ENCODE results near the gene FGL2. TPM values are rescaled to one million over a fixed set of nuclear protein-coding genes. Genes with fewer than 3 reads are reported as not detected.

The FGL2 gene
- total RNA-seq, 6 experiments from 2014 or later = 3.4 to 19.3 (median 7.5) TPM

DNA sequence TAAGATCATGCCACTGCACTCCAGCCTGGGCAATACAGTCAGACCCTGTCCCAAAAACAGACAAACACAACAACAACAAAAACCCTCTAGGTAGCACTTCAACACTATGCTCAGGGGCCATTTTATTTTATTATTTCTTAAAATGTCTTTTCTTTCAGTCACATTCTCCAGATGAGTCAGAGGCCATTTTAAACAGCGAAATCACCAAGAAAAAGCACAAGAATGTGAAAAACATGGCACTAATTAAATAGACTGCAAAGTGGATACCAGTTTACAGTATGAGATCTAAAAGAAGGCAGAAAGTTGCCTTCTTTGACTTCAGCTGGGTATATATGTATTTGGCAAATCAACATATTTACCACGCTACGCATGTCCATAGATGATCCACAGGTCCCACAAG, 6.1 kb upstream of the FGL2 start:
- DNase-seq = no peak
- TF ChIP-seq POLR2A (IDR thresholded peaks at IDR 0.05) = no peak
- no peak for ATAC-seq
- H3K36me3 ChIP-seq = no peaks in the 10 kb centered on the region
- WGBS (ENCODE audit: insufficient coverage, low coverage, low lambda C conversion rate, missing lambda C conversion rate) = 88% methylated on average over 3 of the region's 3 CpGs
- H3K9me3 ChIP-seq = no peaks in the 10 kb centered on the region
- peaks cover 0 to 8% (median 4%) of the 10 kb centered on the region in 4 donors for H3K4me1 ChIP-seq
- no peak overlapping the region for H3K4me3 ChIP-seq
- H3K27ac ChIP-seq = no peak overlapping the region
- intact Hi-C loops (cut with DNase I) = no loop called here
- H3K27me3 ChIP-seq = no peaks in the 10 kb centered on the region

DNA sequence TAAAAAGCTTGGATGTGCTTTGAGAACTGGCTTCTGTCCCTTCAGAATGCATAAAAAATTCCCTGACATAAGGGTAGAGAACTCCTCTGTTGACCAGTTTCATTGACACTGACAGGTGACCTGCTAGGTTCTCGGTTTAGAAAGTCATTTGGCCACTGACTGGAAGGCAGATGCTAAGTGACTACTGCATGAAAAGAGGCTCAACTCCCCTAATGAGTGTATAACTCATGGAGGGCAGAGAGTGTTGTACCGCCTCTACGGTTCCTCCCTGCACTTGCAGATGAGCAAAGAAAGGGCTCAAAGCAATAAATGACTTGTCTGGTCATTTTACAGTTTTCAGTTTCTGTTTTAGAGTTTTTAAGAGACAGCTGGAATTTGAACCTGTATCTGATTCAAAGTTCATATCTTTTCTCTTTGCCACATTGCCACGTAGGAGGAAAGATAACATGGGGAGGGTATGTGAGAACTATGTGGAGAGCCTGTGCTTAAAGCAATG, 2.9 kb upstream of the FGL2 start:
- ATAC-seq (peak; percentile 64 to 81 (median 74)), DNase-seq (no peak)
- intact Hi-C loops (cut with DNase I) = no loop called here
- TF ChIP-seq, protein P1, sequence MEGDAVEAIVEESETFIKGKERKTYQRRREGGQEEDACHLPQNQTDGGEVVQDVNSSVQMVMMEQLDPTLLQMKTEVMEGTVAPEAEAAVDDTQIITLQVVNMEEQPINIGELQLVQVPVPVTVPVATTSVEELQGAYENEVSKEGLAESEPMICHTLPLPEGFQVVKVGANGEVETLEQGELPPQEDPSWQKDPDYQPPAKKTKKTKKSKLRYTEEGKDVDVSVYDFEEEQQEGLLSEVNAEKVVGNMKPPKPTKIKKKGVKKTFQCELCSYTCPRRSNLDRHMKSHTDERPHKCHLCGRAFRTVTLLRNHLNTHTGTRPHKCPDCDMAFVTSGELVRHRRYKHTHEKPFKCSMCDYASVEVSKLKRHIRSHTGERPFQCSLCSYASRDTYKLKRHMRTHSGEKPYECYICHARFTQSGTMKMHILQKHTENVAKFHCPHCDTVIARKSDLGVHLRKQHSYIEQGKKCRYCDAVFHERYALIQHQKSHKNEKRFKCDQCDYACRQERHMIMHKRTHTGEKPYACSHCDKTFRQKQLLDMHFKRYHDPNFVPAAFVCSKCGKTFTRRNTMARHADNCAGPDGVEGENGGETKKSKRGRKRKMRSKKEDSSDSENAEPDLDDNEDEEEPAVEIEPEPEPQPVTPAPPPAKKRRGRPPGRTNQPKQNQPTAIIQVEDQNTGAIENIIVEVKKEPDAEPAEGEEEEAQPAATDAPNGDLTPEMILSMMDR (IDR thresholded peaks at IDR 0.05) = no peak
- TF ChIP-seq POLR2A (IDR thresholded peaks at IDR 0.05) = no peak
- H3K9me3 ChIP-seq = no peaks in the 10 kb centered on the region
- H3K27ac ChIP-seq = peak overlapping the region in 1 of 3 donors; percentile 65
- 21% methylated on average over 4 of the region's 4 CpGs for WGBS (ENCODE audit: insufficient coverage, low coverage, low lambda C conversion rate, missing lambda C conversion rate)
- H3K27me3 ChIP-seq = no peaks in the 10 kb centered on the region
- peak overlapping the region in 2 of 3 donors; percentile 4 to 24 for H3K4me3 ChIP-seq
- peaks cover 0 to 12% (median 4%) of the 10 kb centered on the region in 4 donors for H3K4me1 ChIP-seq
- H3K36me3 ChIP-seq = no peaks in the 10 kb centered on the region

DNA sequence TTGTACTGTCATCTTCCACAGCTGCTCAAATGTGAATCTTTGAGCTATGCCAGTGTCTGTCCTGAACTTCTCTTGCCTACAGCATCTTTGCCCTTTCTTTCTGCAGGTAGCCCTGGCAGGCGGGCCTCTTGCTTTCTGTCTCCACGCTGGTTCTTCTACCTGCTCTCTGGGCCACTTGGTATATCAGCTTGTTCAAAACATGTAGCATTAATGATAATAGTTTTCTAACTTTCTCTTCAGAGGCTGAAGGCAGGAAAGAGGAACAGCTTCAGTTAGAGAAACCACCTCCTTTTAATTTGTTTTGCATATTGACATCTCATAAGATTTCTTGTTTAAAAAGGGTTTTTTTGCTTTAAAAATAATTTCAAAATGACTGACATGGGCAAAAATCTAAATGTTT, 923 bp upstream of the FGL2 start:
- Histone ChIP-seq H3K27ac (no peak overlapping the region), H3K27me3 (no peaks in the 10 kb centered on the region), H3K36me3 (no peaks in the 10 kb centered on the region), H3K4me3 (no peak overlapping the region), H3K9me3 (no peaks in the 10 kb centered on the region), H3K4me1 (peaks cover 0 to 12% (median 4%) of the 10 kb centered on the region in 4 donors)
- DNase-seq (no peak), ATAC-seq (no peak)
- WGBS (ENCODE audit: insufficient coverage, low coverage, low lambda C conversion rate, missing lambda C conversion rate) = 88% methylated on average over 1 of the region's 2 CpGs
- intact Hi-C loops (cut with DNase I) = no loop called here
- no peak for TF ChIP-seq POLR2A (IDR thresholded peaks at IDR 0.05)
- TF ChIP-seq, protein P1 (IDR thresholded peaks at IDR 0.05) = no peak

DNA sequence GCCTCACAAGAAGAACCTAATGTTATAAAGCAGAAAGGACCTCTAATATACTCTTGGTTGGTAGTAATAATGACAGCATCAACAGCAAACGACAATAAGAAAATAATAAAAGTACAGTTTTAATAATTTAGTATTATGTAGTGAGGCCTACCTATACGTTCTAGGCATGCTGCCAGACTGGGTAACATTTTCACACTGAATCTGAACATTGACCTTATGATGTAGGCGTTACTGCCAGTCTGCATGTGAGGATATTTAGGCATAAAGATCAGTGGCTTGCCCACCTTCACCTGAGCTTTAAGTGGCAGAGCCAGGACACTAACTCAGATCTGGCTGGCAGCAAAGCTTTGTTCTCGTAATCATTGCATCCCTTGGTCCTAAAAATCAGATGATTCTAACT, 2.5 kb downstream of the FGL2 start:
- ATAC-seq (no peak), DNase-seq (no peak)
- WGBS (ENCODE audit: insufficient coverage, low coverage, low lambda C conversion rate, missing lambda C conversion rate) = 80% methylated on average over 4 of the region's 4 CpGs
- TF ChIP-seq, protein P1 (IDR thresholded peaks at IDR 0.05) = no peak
- no peak for TF ChIP-seq POLR2A (IDR thresholded peaks at IDR 0.05)
- no peaks in the 10 kb centered on the region for H3K9me3 ChIP-seq
- intact Hi-C loops (cut with DNase I) = no loop called here
- H3K36me3 ChIP-seq = no peaks in the 10 kb centered on the region
- H3K4me1 ChIP-seq = peaks cover 0 to 8% (median 4%) of the 10 kb centered on the region in 4 donors
- no peaks in the 10 kb centered on the region for H3K27me3 ChIP-seq
- H3K27ac ChIP-seq = no peak overlapping the region
- H3K4me3 ChIP-seq = peak overlapping the region in 1 of 3 donors; percentile 20

DNA sequence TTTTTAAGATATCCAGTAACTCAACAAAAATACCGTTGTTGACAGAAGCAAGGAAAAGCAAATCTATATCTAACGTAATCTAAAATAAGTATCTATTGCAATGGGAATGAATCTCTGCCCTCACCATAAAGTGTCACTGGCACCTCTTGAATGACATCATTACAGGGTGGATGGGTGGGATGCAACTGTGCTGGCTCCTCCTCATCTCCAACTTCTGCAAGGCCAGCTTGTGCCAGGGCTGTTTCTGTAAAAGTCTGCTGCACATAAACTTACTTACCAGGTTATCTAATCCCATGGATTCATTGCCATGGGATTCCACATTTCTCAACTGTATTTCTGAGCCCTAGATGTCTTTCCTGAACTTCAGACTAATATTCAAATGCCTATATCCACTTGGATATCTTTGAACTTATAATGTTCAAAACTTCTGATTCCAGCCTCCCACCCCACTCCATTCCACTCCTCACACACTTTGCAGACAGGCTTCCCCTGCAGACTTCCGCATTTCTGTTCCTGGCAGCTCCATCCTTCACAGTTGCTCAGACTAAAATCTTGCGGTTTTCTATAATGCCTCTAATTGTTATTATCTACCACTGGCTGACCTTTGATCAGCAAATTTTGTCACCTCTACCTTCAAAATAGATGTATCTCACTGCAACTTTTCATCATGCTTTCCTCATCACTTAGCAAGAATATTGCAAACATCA, 10.7 kb downstream of the FGL2 start:
- ATAC-seq (peak in 3 of 4 donors; percentile 27 to 54 (median 41)), DNase-seq (no peak)
- Histone ChIP-seq H3K27ac (no peak overlapping the region), H3K36me3 (no peaks in the 10 kb centered on the region), H3K9me3 (no peaks in the 10 kb centered on the region), H3K4me1 (peaks cover 0 to 3% (median 0%) of the 10 kb centered on the region in 4 donors), H3K27me3 (no peaks in the 10 kb centered on the region), H3K4me3 (no peak overlapping the region)
- TF ChIP-seq, protein P1 (IDR thresholded peaks at IDR 0.05) = no peak
- no peak for TF ChIP-seq POLR2A (IDR thresholded peaks at IDR 0.05)
- intact Hi-C loops (cut with DNase I) = no loop called here
- WGBS (ENCODE audit: insufficient coverage, low coverage, low lambda C conversion rate, missing lambda C conversion rate) = 61% methylated on average over 4 of the region's 4 CpGs

Measured in right lobe of liver (tissue), 6 donors.